Endothelial cell (in vitro differentiated cells): ENCODE measurements around the gene SLC12A6. TPM values are rescaled to one million over a fixed set of nuclear protein-coding genes. Genes with fewer than 3 reads are reported as not detected.

Experiments used
- DNase-seq: peaks from one replicate; pipeline ENCODE4 v3.0.0; 2021; ENCODE audit warnings: low spot score
- H3K27ac Mint-ChIP-seq: one replicate; pipeline ENCODE4 v1.8.0; 2021; ENCODE audit warnings: mixed read lengths, inconsistent platforms; ENCODE audit not compliant: unreplicated experiment
- H3K27me3 Mint-ChIP-seq: one replicate; pipeline ENCODE4 v1.8.0; 2021; ENCODE audit warnings: mild to moderate bottlenecking, moderate library complexity, mixed read lengths, inconsistent platforms; ENCODE audit not compliant: unreplicated experiment
- H3K36me3 Mint-ChIP-seq: one replicate; pipeline ENCODE4 v1.8.0; 2021; ENCODE audit warnings: mild to moderate bottlenecking, low read depth, mixed read lengths, inconsistent platforms; ENCODE audit not compliant: unreplicated experiment
- H3K4me1 Mint-ChIP-seq: one replicate; pipeline ENCODE4 v1.8.0; 2021; ENCODE audit warnings: mild to moderate bottlenecking, mixed read lengths, inconsistent platforms; ENCODE audit not compliant: unreplicated experiment
- H3K4me3 Mint-ChIP-seq: one replicate; pipeline ENCODE4 v1.8.0; 2021; ENCODE audit warnings: mild to moderate bottlenecking, mixed read lengths, inconsistent platforms; ENCODE audit not compliant: unreplicated experiment
- H3K9me3 Mint-ChIP-seq: one replicate; pipeline ENCODE4 v1.8.0; 2021; ENCODE audit warnings: mixed read lengths, inconsistent platforms; ENCODE audit not compliant: unreplicated experiment
- total RNA-seq: library from RNA; stranded (reverse); fragmentation: NEBNext Ultra II Directional; extraction: Animal tissue kit (Norgen Biotek cat#: 25700); gene quantifications from one replicate; pipeline ENCODE4 v1.2.1, GENCODE V29; 2021; ENCODE audit not compliant: unreplicated experiment
- TF ChIP-seq, protein P1 (sequence below): fragments of 200-600 bp; sonication (generic); IDR thresholded peaks from one replicate; pipeline ENCODE4 v1.5.0; 2021; ENCODE audit warnings: antibody characterized with exemption; ENCODE audit not compliant: unreplicated experiment

The SLC12A6 gene
- total RNA-seq, 1 donor from 2014 or later: 22.4 TPM

DNA sequence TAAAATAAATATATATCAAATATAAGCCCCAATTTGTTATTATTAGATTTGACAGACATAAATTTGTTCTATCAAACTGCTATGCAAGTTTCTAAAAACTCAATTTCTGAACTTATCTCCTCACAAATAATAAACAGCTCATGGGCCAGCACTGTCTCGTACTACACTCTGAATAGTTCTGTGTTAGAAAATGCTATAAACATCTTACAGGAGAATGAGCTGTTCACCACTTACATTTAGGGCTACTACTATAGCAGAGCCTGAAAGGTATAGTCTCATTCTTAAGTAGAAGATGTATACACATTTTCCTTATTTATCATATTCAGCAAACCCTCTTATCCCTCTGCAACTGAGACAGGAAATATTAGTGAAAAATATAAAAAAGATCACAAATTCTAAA, 12.6 kb downstream of the SLC12A6 start:
- no peak overlapping the region for H3K4me3 Mint-ChIP-seq

DNA sequence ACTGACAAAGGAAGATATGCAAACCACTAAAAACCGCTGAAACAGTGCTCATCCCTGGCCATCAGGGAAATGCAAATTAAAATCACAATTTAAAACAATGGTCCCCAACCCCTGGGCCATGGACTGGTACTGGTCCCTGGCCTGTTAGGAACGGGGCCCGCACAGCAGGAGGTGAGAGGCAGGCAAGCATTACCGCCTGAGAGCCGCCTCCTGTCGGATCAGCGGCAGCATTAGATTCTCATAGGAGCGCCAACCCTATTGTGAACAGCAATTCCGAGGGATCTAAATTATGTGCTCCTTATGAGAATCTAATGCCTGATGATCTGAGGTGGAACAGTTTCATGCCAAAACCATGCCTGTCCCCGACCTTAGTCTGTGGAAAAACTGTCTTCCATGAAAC, 14.4 kb downstream of the SLC12A6 start:
- Mint-ChIP-seq H3K36me3 (no peaks in the 10 kb centered on the region), H3K9me3 (no peaks in the 10 kb centered on the region), H3K27ac (no peak overlapping the region), H3K4me3 (no peak overlapping the region), H3K27me3 (no peaks in the 10 kb centered on the region), H3K4me1 (peaks cover 8% of the 10 kb centered on the region)
- DNase-seq: no peak
- TF ChIP-seq, protein P1, sequence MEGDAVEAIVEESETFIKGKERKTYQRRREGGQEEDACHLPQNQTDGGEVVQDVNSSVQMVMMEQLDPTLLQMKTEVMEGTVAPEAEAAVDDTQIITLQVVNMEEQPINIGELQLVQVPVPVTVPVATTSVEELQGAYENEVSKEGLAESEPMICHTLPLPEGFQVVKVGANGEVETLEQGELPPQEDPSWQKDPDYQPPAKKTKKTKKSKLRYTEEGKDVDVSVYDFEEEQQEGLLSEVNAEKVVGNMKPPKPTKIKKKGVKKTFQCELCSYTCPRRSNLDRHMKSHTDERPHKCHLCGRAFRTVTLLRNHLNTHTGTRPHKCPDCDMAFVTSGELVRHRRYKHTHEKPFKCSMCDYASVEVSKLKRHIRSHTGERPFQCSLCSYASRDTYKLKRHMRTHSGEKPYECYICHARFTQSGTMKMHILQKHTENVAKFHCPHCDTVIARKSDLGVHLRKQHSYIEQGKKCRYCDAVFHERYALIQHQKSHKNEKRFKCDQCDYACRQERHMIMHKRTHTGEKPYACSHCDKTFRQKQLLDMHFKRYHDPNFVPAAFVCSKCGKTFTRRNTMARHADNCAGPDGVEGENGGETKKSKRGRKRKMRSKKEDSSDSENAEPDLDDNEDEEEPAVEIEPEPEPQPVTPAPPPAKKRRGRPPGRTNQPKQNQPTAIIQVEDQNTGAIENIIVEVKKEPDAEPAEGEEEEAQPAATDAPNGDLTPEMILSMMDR: no peak

More for the DNA sequence above, 12.6 kb downstream of the SLC12A6 start:
- no peaks in the 10 kb centered on the region for H3K4me1 Mint-ChIP-seq
- peaks cover 1% of the 10 kb centered on the region for H3K27me3 Mint-ChIP-seq
- no peak for DNase-seq
- TF ChIP-seq, protein P1: no peak
- no peak overlapping the region for H3K27ac Mint-ChIP-seq
- H3K36me3 Mint-ChIP-seq: no peaks in the 10 kb centered on the region
- no peaks in the 10 kb centered on the region for H3K9me3 Mint-ChIP-seq

DNA sequence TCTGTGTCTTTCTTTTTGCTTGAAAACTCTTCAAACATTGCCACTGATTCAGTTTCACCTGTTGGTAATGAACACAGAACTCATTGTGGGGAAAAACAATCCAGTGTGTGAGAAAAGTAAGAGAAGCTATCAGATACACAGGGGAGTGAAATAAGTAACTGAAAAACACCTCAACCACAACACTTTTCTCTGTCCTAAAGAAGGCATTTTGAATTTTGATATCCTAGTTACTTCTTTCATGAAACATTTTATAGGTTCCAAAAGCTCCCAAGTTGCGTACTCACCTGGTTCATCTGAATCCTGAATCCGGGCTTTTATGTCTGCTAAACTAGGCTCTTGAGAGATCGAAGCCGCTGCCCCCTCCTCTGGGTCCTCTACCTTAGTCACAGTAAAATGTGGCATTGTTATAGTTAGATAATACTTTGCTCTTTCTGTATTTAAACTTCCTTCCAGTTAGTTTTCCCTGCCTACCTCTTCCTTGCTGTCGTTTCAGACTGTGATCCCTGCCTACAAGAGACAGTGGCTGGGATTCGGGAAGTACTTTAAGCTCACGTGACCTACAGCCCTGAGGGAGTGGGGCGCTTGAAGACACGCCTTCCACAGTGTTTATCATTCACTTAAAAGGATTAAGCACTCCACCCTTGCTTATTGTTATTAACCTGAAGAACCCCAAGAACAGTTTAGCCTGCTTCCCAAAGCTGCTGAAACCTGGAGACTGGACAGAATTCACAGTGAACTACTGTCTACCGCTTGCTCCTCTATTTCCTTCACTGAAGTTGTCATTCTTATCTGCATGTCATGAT, 19.1 kb downstream of the SLC12A6 start:
- Mint-ChIP-seq H3K36me3 (no peaks in the 10 kb centered on the region), H3K9me3 (no peaks in the 10 kb centered on the region), H3K27ac (peak overlapping the region; percentile 92), H3K4me3 (peak overlapping the region; percentile 90), H3K4me1 (peaks cover 11% of the 10 kb centered on the region), H3K27me3 (no peaks in the 10 kb centered on the region)
- TF ChIP-seq, protein P1: no peak
- peak; percentile 21 for DNase-seq

DNA sequence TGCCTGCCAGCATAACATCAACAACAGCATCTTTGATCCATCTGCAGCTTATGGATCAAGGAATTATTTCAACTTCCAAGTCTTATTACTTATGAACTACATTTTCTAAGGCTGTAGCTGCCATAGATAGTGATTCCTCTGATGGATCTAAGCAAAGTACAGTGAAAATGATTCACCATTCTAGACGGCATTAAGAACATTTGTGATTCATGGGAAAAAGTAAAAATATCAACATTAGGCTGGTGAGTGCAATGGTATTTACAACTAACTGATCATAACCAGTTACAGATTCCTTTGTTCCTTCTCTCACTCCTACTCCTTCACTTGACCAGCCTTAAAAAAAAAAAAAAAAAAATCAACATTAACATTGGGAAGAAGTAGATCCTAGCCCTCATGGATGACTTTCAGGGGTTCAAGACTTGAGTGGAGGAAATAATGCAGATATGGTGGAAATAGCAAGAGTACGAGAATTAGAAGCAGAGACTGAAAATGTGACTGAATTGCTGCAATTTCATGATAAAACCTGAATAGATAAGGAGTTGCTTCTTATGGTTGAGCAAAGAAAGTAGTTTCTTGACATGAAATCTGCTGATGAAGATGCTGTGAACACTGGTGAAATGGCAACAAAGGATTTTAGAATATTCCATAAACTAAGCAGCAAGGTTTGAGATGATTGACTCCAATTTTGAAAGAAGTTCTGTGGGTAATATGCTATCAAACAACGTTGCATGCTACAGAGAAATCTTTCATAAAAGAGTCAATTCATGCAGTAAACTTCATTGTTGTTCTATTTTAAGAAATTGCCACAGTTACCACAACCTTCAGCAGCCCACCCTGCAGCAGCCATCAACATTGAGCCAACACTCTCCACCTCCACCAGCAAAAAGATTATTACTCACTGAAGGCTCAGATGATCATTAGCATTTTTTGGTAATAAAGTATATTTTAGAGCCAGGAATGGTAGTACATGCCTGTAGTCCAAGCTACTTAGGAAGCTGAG, 22.8 kb downstream of the SLC12A6 start:
- TF ChIP-seq, protein P1: no peak
- no peak for DNase-seq
- H3K4me3 Mint-ChIP-seq: no peak overlapping the region
- H3K4me1 Mint-ChIP-seq: peaks cover 18% of the 10 kb centered on the region
- no peaks in the 10 kb centered on the region for H3K36me3 Mint-ChIP-seq
- H3K9me3 Mint-ChIP-seq: no peaks in the 10 kb centered on the region
- no peak overlapping the region for H3K27ac Mint-ChIP-seq
- H3K27me3 Mint-ChIP-seq: no peaks in the 10 kb centered on the region
